Mammary microvascular endothelial cell (primary cell): ENCODE measurements around the gene CFAP77. TPM values are rescaled to one million over a fixed set of nuclear protein-coding genes. Genes with fewer than 3 reads are reported as not detected.

ENCODE experiments used
- total RNA-seq: library from RNA; depleted of rRNA; stranded (reverse); fragments of >200 nt; gene quantifications from 2 replicates; pipeline ENCODE4 v1.2.3, GENCODE V29; 2015

CFAP77 gene
- total RNA-seq = not detected in 2 replicates

GRCh38 chr9:132409828-132410528 is at the start of gene CFAP77:
Gene CFAP77 (plus strand): TSS chr9:132410211. CDS start chr9:132410272, 61 bp downstream.

GRCh38 chr9:132406554-132407122 is 3.4 kb upstream of the CFAP77 start, which contains the start of gene TTF1:
Gene TTF1 (minus strand): TSS chr9:132406840. CDS start chr9:132402821, 4,019 bp downstream.

GRCh38 chr9:132582276-132582785 is 172.3 kb downstream of the CFAP77 start, which contains the start of gene BARHL1:
Gene BARHL1 (plus strand): TSS chr9:132582606. CDS start chr9:132582798, 192 bp downstream.

Other genes with a start within 250 kb of the CFAP77 start
- gene NTNG2, start 248.2 kb upstream of the CFAP77 start, total RNA-seq = not detected in 2 replicates
- 29.6 and 31.4 TPM in 2 replicates for gene SETX, start 55.2 kb upstream of the CFAP77 start, total RNA-seq
- gene TTF1, start 3.4 kb upstream of the CFAP77 start, total RNA-seq = 9.9 and 10.5 TPM in 2 replicates
- not detected in 2 replicates for gene BARHL1, start 172.4 kb downstream of the CFAP77 start, total RNA-seq